ENCODE results near the gene IFI27.

IFI27 gene

DNA sequence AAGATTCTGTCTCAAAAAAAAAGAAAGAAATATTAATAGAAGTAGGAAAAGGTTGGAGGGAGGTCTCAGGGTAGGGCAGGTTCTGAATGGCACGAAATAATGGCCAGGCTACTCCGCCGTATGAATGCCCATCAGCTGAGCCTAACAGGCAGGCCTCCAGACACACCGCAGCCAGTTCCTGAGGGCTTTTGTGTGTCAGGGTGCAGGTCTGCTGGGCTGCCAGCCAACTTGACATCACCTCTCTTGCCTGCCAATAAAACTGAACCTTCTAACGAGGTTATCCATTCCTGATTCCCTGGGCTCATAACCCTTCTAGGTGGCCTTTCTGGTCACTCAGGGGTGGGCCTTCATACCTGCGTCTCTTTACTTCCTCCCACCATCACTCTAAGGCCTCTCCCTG is 3.0 kb downstream of the IFI27 start:
- Histone ChIP-seq H3K4me1 (peaks cover 0 to 7% (median 0%) of the 10 kb centered on the region in 4 donors), H3K27ac (no peak overlapping the region), H3K9me3 (no peaks in the 10 kb centered on the region), H3K4me3 (no peak overlapping the region), H3K36me3 (no peaks in the 10 kb centered on the region), H3K27me3 (peaks cover 0 to 17% of the 10 kb centered on the region in 2 donors)
- intact Hi-C loops (cut with DNase I; ENCODE audit: low total_unique reads): no loop called here
- no peak for DNase-seq
- TF ChIP-seq, protein P1, sequence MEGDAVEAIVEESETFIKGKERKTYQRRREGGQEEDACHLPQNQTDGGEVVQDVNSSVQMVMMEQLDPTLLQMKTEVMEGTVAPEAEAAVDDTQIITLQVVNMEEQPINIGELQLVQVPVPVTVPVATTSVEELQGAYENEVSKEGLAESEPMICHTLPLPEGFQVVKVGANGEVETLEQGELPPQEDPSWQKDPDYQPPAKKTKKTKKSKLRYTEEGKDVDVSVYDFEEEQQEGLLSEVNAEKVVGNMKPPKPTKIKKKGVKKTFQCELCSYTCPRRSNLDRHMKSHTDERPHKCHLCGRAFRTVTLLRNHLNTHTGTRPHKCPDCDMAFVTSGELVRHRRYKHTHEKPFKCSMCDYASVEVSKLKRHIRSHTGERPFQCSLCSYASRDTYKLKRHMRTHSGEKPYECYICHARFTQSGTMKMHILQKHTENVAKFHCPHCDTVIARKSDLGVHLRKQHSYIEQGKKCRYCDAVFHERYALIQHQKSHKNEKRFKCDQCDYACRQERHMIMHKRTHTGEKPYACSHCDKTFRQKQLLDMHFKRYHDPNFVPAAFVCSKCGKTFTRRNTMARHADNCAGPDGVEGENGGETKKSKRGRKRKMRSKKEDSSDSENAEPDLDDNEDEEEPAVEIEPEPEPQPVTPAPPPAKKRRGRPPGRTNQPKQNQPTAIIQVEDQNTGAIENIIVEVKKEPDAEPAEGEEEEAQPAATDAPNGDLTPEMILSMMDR (IDR thresholded peaks at IDR 0.05): no peak

DNA sequence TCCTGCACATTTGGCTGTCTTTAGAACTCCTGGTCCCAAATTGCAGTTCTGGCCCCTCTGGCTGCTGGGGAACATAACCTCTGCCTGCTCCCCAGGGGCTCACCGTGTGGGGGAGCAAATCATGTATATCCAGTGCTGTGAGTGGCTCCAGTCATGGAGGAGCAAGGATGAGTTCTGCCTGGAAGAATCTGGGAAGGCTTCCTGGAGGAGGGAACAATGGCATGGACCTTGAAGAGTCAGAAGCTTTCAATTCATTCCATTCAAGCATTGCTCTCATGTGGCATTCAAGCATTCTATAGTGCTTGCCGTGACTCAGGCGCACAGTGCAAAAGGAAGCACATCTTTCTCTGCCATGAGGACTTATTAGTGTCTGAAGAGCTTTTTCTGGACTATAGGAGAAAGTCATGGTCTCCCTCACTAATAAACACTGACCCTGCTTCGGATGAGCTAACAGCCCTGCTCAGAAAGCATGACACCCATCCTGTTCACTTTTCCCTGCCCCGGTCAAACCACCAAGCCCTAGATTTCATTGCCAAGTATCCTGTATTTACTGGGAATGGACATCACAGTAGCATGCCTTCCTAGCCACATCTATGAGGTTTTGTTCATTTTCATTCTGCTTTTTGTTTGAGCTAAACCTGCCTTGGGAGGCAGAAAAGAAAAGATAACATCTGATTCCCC is 3.5 kb downstream of the IFI27 start:
- Histone ChIP-seq H3K9me3 (peaks cover 0 to 1% (median under 1%) of the 10 kb centered on the region in 3 donors), H3K4me3 (no peak overlapping the region), H3K4me1 (peaks cover 0 to 7% (median 0%) of the 10 kb centered on the region in 4 donors), H3K36me3 (no peaks in the 10 kb centered on the region), H3K27me3 (peaks cover 0 to 17% of the 10 kb centered on the region in 2 donors), H3K27ac (no peak overlapping the region)
- no peak for DNase-seq
- intact Hi-C loops (cut with DNase I; ENCODE audit: low total_unique reads): no loop called here
- TF ChIP-seq, protein P1 (IDR thresholded peaks at IDR 0.05): no peak

DNA sequence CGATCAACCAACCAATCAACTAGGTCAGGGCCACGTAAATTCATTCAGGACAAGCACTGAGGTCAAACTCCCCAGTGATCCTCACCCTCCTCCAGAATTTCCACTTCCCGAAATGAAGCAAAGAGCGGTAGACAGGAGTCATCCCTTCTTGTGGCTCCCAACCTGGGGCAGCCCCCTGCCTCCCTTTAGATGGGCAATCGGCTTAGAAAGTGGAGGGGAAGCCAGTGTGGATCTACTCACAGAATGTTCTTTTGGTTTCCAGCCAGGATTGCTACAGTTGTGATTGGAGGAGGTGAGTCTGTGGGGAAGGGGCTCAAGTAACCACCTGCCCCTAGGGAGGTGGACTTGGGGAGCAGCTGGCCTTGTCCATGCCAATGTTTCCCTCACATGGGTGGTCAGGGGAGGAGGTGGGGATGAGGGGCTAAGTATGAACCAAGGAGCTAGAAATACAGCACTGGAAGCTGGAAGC is 4.1 kb downstream of the IFI27 start:
- H3K27me3 ChIP-seq: peaks cover 0 to 17% of the 10 kb centered on the region in 2 donors
- peaks cover 0 to 7% (median 6%) of the 10 kb centered on the region in 3 donors for H3K9me3 ChIP-seq
- H3K4me1 ChIP-seq: peaks cover 0 to 7% (median 0%) of the 10 kb centered on the region in 4 donors
- TF ChIP-seq, protein P1 (IDR thresholded peaks at IDR 0.05): no peak
- DNase-seq: peak in 1 of 2 donors; percentile 59
- no peak overlapping the region for H3K4me3 ChIP-seq
- intact Hi-C loops (cut with DNase I; ENCODE audit: low total_unique reads): no loop called here
- H3K27ac ChIP-seq: no peak overlapping the region
- no peaks in the 10 kb centered on the region for H3K36me3 ChIP-seq

DNA sequence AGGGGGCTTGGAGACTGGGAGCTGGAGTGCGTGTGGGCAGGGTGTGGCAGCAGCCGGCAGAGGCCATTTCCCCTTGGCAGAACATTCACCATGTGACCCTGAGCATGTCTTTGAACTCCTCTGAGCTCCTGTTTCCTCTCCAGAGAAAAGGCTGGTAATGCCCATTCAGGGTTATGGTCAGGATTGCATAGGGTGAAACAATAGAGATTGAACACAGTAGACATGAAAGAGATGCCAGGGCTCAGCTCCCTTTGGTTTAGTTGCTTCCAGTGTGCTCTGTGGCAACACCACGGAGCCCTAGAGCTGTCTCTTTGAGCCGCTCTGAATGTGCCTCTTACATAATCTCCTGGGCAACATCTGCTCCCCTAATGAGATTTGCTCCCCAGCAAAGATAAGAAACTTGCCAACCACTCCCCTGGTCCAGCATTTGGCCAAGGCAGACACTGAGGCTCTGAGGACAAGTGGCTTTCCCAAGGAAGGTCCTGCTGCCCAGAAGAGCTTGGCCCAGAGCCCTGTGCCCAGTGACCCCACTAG is 4.6 kb downstream of the IFI27 start:
- TF ChIP-seq, protein P1 (IDR thresholded peaks at IDR 0.05): no peak
- peaks cover 0 to 17% of the 10 kb centered on the region in 2 donors for H3K27me3 ChIP-seq
- H3K27ac ChIP-seq: no peak overlapping the region
- H3K9me3 ChIP-seq: peaks cover 0 to 11% (median 10%) of the 10 kb centered on the region in 3 donors
- no peaks in the 10 kb centered on the region for H3K36me3 ChIP-seq
- H3K4me1 ChIP-seq: peaks cover 0 to 7% (median 0%) of the 10 kb centered on the region in 4 donors
- intact Hi-C loops (cut with DNase I; ENCODE audit: low total_unique reads): no loop called here
- peak; percentile 35 to 39 for DNase-seq
- H3K4me3 ChIP-seq: no peak overlapping the region

DNA sequence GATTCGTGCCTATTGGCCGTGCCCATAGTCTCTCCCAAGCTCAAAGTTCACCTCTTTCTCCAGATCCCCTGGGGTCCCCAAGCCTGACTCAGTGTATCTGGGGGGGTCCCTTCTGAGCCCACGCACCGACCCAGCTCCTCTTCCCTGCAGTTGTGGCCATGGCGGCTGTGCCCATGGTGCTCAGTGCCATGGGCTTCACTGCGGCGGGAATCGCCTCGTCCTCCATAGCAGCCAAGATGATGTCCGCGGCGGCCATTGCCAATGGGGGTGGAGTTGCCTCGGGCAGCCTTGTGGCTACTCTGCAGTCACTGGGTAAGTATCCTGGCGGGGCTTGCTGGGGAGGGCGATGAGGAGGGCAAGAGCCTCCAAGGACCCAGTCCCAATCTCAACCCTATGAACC is 5.1 kb downstream of the IFI27 start:
- DNase-seq: no peak
- intact Hi-C loops (cut with DNase I; ENCODE audit: low total_unique reads): no loop called here

More for the DNA sequence above, 5.1 kb downstream of the IFI27 start:
- no peak overlapping the region for H3K4me3 ChIP-seq
- no peaks in the 10 kb centered on the region for H3K36me3 ChIP-seq
- peaks cover 0 to 16% (median 15%) of the 10 kb centered on the region in 3 donors for H3K9me3 ChIP-seq
- H3K4me1 ChIP-seq: peaks cover 0 to 7% (median 0%) of the 10 kb centered on the region in 4 donors
- TF ChIP-seq, protein P1 (IDR thresholded peaks at IDR 0.05): no peak
- H3K27me3 ChIP-seq: peaks cover 0 to 17% of the 10 kb centered on the region in 2 donors
- H3K27ac ChIP-seq: no peak overlapping the region
